ENCODE results near the gene XYLT1.

DNA sequence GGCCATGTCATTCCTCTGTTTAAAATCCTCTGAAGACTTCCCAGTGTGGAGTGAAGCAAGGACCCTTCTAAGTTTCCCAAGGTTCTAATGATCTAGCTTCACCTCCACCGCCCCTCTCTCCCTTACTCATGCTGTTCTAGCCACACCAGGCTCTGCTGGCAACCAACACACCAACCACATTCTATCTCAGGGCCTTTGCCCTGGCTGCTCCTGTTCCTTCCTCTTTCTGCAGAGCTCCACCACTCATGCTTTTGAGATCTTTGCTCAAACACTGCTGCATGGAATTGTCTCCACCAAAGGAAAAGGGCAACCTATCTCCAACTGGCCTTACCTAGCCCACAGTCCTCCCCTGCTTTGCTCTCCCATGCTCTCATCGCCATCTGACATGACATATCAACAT, 128.7 kb downstream of the XYLT1 start:
- TF ChIP-seq, protein P1, sequence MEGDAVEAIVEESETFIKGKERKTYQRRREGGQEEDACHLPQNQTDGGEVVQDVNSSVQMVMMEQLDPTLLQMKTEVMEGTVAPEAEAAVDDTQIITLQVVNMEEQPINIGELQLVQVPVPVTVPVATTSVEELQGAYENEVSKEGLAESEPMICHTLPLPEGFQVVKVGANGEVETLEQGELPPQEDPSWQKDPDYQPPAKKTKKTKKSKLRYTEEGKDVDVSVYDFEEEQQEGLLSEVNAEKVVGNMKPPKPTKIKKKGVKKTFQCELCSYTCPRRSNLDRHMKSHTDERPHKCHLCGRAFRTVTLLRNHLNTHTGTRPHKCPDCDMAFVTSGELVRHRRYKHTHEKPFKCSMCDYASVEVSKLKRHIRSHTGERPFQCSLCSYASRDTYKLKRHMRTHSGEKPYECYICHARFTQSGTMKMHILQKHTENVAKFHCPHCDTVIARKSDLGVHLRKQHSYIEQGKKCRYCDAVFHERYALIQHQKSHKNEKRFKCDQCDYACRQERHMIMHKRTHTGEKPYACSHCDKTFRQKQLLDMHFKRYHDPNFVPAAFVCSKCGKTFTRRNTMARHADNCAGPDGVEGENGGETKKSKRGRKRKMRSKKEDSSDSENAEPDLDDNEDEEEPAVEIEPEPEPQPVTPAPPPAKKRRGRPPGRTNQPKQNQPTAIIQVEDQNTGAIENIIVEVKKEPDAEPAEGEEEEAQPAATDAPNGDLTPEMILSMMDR (IDR thresholded peaks at IDR 0.05): no peak
- no peak for TF ChIP-seq ZFX (IDR thresholded peaks at IDR 0.05; ENCODE audit: borderline replicate concordance)
